WI38 (cell line): ENCODE results near the gene GIPC1.
"Not testable (repeated sequence)": the region's sequence is repeated elsewhere in the genome, so short reads cannot be mapped to it uniquely, and the experiment has no call there.

Experiments
- H3K4me3 ChIP-seq: 2 replicates; pipeline ENCODE4 v1.5.1; 2011; ENCODE audit warnings: low read depth, mild to moderate bottlenecking, control low read depth, low read length
- CTCF ChIP-seq: IDR thresholded peaks from 2 replicates; pipeline ENCODE4 v1.5.1; 2012; ENCODE audit warnings: low read depth, mild to moderate bottlenecking, control low read depth, low read length

Gene GIPC1

GRCh38 chr19:14510311-14511228 lies 14.6 kb upstream of the GIPC1 start:
- no peak for TF ChIP-seq CTCF
- 0 out of 2 replicates have a peak overlapping the region, but pooled peaks have one; percentile 8 for H3K4me3 ChIP-seq

GRCh38 chr19:14507704-14508542 lies 12.0 kb upstream of the GIPC1 start:
- no peak overlapping the region for H3K4me3 ChIP-seq
- no peak for TF ChIP-seq CTCF

- TF ChIP-seq CTCF: peak; percentile 87
- no peak overlapping the region for H3K4me3 ChIP-seq
These were observed 9.7 kb upstream of the GIPC1 start for GRCh38 chr19:14505488-14506239.

- not testable (repeated sequence) for H3K4me3 ChIP-seq
These were observed 8.6 kb upstream of the GIPC1 start for GRCh38 chr19:14504575-14504974.

GRCh38 chr19:14503285-14503684 lies 7.4 kb upstream of the GIPC1 start:
- TF ChIP-seq CTCF: no peak
- no peak overlapping the region for H3K4me3 ChIP-seq

GRCh38 chr19:14502334-14503092 lies 6.6 kb upstream of the GIPC1 start:
- TF ChIP-seq CTCF: no peak
- H3K4me3 ChIP-seq: no peak overlapping the region
